SJCRH30 (cell line): ENCODE data around the gene HPCA. TPM values are rescaled to one million over a fixed set of nuclear protein-coding genes. Genes with fewer than 3 reads are reported as not detected.

ENCODE experiments used
- DNase-seq, 2 experiments: peaks; one replicate each; pipeline ENCODE4 v3.0.0-alpha.2; 2015 to 2020
- H3K27ac ChIP-seq: fragments of 250-450 bp; sonication (Bioruptor Pico); 2 replicates; pipeline ENCODE4 v1.5.1; 2020; ENCODE audit warnings: mild to moderate bottlenecking, moderate library complexity
- H3K27me3 ChIP-seq: fragments of 250-450 bp; sonication (Bioruptor Pico); 2 replicates; pipeline ENCODE4 v1.5.1; 2020; ENCODE audit warnings: mild to moderate bottlenecking, moderate library complexity
- H3K36me3 ChIP-seq: fragments of 250-450 bp; sonication (Bioruptor Pico); 2 replicates; pipeline ENCODE4 v1.5.1; 2020; ENCODE audit warnings: mild to moderate bottlenecking, moderate library complexity
- H3K4me1 ChIP-seq: fragments of 250-450 bp; sonication (Bioruptor Pico); 2 replicates; pipeline ENCODE4 v1.5.1; 2020; ENCODE audit warnings: mild to moderate bottlenecking, moderate library complexity
- H3K4me3 ChIP-seq: fragments of 250-450 bp; sonication (Bioruptor Pico); 2 replicates; pipeline ENCODE4 v1.5.1; 2020; ENCODE audit warnings: mild to moderate bottlenecking, moderate library complexity
- H3K9me3 ChIP-seq: fragments of 250-450 bp; sonication (Bioruptor Pico); replicated peaks from 2 replicates; pipeline ENCODE4 v1.5.1; 2020; ENCODE audit warnings: mild to moderate bottlenecking, moderate library complexity
- total RNA-seq: library from RNA; depleted of rRNA; stranded (reverse); fragments of >200 nt; shearing (Covaris generic); gene quantifications from 2 replicates; pipeline ENCODE4 v1.2.3, GENCODE V29; 2014

The HPCA gene
- total RNA-seq, 1 experiment from 2014 or later, result not detected

- no peak for DNase-seq
- Histone ChIP-seq H3K4me3 (no peak overlapping the region), H3K27me3 (no peaks in the 10 kb centered on the region; the same call in 1 of the 2 replicates), H3K4me1 (no peaks in the 10 kb centered on the region), H3K27ac (no peak overlapping the region), H3K36me3 (no peaks in the 10 kb centered on the region), H3K9me3 (no peaks in the 10 kb centered on the region)
These were observed 4.9 kb downstream of the HPCA start for GRCh38 chr1:32891241-32891570.

DNA sequence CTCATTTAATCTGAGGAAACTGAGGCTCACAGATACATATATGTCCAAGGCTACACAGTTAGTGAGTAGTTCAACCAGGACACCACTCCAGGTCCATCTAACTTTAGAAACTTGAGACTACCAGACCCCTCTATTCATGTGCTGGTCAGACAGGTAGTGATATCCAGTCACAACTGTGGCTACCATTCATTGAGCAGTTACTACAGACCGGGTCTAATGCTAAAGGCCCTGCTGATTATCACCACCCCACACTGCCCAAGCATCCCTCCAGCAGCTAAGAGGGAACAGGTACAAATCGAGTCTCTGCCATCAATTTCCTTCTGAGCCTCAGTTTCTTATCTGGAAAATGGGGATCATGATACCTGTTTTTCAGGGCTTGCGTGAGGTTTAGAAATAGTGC, 5.3 kb downstream of the HPCA start:
- DNase-seq, result no peak
- no peaks in the 10 kb centered on the region for H3K9me3 ChIP-seq
- no peaks in the 10 kb centered on the region for H3K36me3 ChIP-seq
- no peaks in the 10 kb centered on the region for H3K4me1 ChIP-seq
- H3K4me3 ChIP-seq, result no peak overlapping the region
- H3K27me3 ChIP-seq, result no peaks in the 10 kb centered on the region; the same call in 1 of the 2 replicates
- H3K27ac ChIP-seq, result no peak overlapping the region

GRCh38 chr1:32892368-32893197, 6.3 kb downstream of the HPCA start:
- Histone ChIP-seq H3K27ac (no peak overlapping the region), H3K4me1 (no peaks in the 10 kb centered on the region), H3K4me3 (no peak overlapping the region), H3K36me3 (no peaks in the 10 kb centered on the region), H3K27me3 (no peaks in the 10 kb centered on the region; the same call in 1 of the 2 replicates), H3K9me3 (no peaks in the 10 kb centered on the region)
- DNase-seq, result no peak

DNA sequence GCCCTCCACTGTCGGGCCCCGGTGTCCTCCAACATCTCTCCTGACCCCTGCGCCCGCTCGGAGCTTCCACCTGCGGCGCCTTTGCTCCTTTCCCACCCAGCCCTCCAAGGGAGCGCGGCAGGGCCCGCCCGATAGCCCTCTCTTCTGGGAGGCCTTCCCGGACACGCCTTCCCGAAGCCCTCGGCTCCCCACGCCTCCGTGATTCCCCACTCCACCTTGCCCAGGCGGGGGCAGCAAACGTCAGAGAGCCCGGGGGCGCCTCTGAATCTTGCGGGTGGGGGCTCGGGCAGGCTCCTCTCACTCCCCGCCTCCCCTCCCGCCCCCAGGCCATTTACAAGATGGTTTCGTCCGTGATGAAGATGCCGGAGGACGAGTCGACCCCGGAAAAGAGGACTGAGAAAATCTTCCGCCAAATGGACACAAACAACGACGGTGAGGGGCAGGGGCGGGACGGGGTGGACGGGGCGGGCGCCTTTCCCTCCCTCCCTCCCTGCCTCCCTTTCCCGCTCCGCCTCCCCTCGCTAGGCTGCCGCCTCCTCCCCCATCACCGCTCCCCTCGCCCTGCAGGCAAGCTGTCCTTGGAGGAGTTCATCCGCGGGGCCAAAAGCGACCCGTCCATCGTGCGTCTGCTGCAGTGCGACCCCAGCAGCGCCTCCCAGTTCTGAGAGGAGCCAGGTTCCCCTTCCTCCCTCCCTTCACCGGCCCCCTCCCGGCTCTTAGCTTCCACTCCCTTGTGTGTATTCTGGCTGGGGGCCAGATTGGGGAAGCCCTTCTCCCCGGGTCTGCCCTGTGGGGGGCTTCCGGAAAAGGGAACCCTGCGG, 7.1 kb downstream of the HPCA start:
- Histone ChIP-seq H3K4me1 (no peaks in the 10 kb centered on the region), H3K27me3 (no peaks in the 10 kb centered on the region; the same call in 1 of the 2 replicates), H3K36me3 (no peaks in the 10 kb centered on the region), H3K27ac (no peak overlapping the region), H3K9me3 (no peaks in the 10 kb centered on the region), H3K4me3 (no peak overlapping the region)
- DNase-seq, result no peak

- H3K36me3 ChIP-seq, result no peaks in the 10 kb centered on the region
- H3K27ac ChIP-seq, result no peak overlapping the region
- H3K27me3 ChIP-seq, result no peaks in the 10 kb centered on the region; the same call in 1 of the 2 replicates
- no peaks in the 10 kb centered on the region for H3K4me1 ChIP-seq
- H3K9me3 ChIP-seq, result no peaks in the 10 kb centered on the region
- DNase-seq, result no peak
- H3K4me3 ChIP-seq, result no peak overlapping the region
These were observed 7.8 kb downstream of the HPCA start for GRCh38 chr1:32894019-32894600.

DNA sequence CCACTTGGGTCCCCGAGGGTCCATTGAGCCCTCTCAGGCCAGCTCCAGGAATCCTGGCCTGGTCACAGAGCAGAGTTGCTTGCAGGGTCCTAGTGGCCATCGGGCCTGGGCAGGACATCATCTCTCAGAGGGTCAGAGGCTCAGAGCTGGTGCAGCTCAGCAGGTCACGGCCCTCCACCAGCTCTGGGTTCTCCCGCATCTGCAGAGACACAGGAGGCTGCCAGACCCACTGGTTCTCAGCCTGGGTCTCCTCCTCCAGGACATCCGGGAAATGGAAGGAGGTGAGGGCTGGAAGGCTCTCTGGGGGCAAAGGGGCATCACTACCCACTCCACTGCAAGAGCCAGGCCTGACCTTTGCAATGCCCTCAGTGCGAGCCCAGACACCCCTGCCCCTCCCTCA, 8.4 kb downstream of the HPCA start:
- H3K4me3 ChIP-seq, result no peak overlapping the region
- no peaks in the 10 kb centered on the region for H3K9me3 ChIP-seq
- no peaks in the 10 kb centered on the region for H3K4me1 ChIP-seq
- no peak overlapping the region for H3K27ac ChIP-seq
- DNase-seq, result no peak
- H3K27me3 ChIP-seq, result no peaks in the 10 kb centered on the region; the same call in 1 of the 2 replicates
- H3K36me3 ChIP-seq, result no peaks in the 10 kb centered on the region

GRCh38 chr1:32895325-32896215, 9.3 kb downstream of the HPCA start:
- Histone ChIP-seq H3K27me3 (no peaks in the 10 kb centered on the region; the same call in 1 of the 2 replicates), H3K4me3 (no peak overlapping the region), H3K36me3 (no peaks in the 10 kb centered on the region), H3K4me1 (no peaks in the 10 kb centered on the region), H3K27ac (no peak overlapping the region), H3K9me3 (no peaks in the 10 kb centered on the region)
- DNase-seq, result no peak

GRCh38 chr1:32896451-32896850, 10.2 kb downstream of the HPCA start:
- Histone ChIP-seq H3K27me3 (no peaks in the 10 kb centered on the region; the same call in 1 of the 2 replicates), H3K4me3 (no peak overlapping the region), H3K36me3 (no peaks in the 10 kb centered on the region), H3K9me3 (no peaks in the 10 kb centered on the region), H3K27ac (no peak overlapping the region), H3K4me1 (no peaks in the 10 kb centered on the region)
- no peak for DNase-seq

GRCh38 chr1:32897082-32898049, 11.1 kb downstream of the HPCA start:
- H3K36me3 ChIP-seq, result no peaks in the 10 kb centered on the region
- H3K4me3 ChIP-seq, result no peak overlapping the region
- no peaks in the 10 kb centered on the region for H3K4me1 ChIP-seq
- H3K27me3 ChIP-seq, result no peaks in the 10 kb centered on the region; the same call in 1 of the 2 replicates
- H3K9me3 ChIP-seq, result no peaks in the 10 kb centered on the region
- no peak overlapping the region for H3K27ac ChIP-seq
- DNase-seq, result no peak

DNA sequence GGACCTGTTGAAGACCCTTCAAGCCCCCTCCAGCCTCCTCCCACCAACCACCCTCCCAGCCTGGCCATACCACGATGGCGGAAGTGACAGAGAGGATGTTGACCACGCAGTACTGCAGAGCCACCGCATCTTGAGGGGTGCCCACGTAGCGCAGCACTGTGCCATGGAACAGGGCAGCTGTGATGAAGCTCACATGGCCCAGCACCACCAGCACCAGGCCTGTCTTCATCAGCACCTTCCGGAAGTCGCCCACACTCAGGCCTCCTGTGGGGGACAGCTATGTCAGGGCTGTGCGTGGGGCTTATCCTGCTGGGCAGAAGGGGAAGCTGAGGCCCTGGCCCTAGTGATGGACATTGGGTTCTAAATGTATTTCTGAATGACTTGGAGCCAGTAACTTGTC, 11.8 kb downstream of the HPCA start:
- Histone ChIP-seq H3K9me3 (no peaks in the 10 kb centered on the region), H3K36me3 (no peaks in the 10 kb centered on the region), H3K4me1 (no peaks in the 10 kb centered on the region), H3K4me3 (no peak overlapping the region), H3K27ac (no peak overlapping the region), H3K27me3 (no peaks in the 10 kb centered on the region)
- no peak for DNase-seq

GRCh38 chr1:32898958-32899357, 12.7 kb downstream of the HPCA start:
- DNase-seq, result no peak
- no peak overlapping the region for H3K4me3 ChIP-seq
- H3K4me1 ChIP-seq, result no peaks in the 10 kb centered on the region
- H3K36me3 ChIP-seq, result no peaks in the 10 kb centered on the region
- H3K27ac ChIP-seq, result no peak overlapping the region
- H3K27me3 ChIP-seq, result no peaks in the 10 kb centered on the region
- H3K9me3 ChIP-seq, result no peaks in the 10 kb centered on the region

- Histone ChIP-seq H3K36me3 (no peaks in the 10 kb centered on the region), H3K27me3 (no peaks in the 10 kb centered on the region), H3K4me1 (no peaks in the 10 kb centered on the region), H3K9me3 (no peaks in the 10 kb centered on the region), H3K27ac (no peak overlapping the region), H3K4me3 (no peak overlapping the region)
- peak in 1 of 2 experiments; percentile 58 for DNase-seq
These were observed 13.4 kb downstream of the HPCA start for GRCh38 chr1:32899586-32900296.
